Breast epithelium (tissue), 3 donors: Measurements from ENCODE around the gene NOP53.

Experiments used
- POLR2A ChIP-seq: fragments of 450-650 bp; IDR thresholded peaks from one replicate; pipeline ENCODE4 v1.6.1; 2016; ENCODE audit warnings: antibody characterized with exemption, mild to moderate bottlenecking, moderate library complexity
- POLR2AphosphoS5 ChIP-seq, 3 donors: sonication (generic); formaldehyde crosslinking; IDR thresholded peaks; one replicate each; pipeline ENCODE4 v1.6.1; 2017; ENCODE audit warnings: antibody characterized with exemption in 3 of 3
- TF ChIP-seq, protein P1 (sequence below), 3 donors: fragments of 450-650 bp; IDR thresholded peaks; one replicate each; pipeline ENCODE4 v1.5.1; 2016 to 2017; ENCODE audit warnings: antibody characterized with exemption in 3 of 3, mild to moderate bottlenecking in 3 of 3, moderate library complexity in 3 of 3

DNA sequence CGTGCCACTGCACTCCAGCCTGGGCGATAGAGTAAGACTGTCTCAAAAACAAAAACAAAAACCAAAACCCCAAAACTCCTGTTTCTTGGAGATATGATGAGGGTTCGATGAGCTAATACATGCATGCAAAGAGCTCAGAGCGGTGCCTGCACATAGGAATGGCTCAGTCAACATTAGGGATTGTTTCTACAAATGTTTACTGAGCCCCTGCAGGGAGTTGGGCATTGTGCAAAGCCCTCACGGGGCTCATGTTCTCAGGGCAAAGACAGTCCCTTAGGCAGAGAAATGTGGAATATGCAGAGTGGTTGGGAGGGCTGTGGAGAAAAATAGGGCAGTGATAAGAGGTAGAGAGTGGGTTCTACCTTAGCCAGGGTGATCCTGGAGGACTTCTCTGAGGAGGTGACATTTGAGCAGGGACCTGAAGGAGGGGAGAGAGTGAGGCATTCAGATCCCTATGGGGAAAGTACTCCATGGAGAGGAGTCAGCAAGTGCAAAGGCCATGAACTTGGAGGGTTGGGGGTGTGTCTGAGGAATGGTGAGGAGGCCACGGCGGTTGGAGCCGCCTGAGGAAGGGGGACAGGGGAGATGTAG lies 33.6 kb upstream of the NOP53 start:
- TF ChIP-seq, protein P1, sequence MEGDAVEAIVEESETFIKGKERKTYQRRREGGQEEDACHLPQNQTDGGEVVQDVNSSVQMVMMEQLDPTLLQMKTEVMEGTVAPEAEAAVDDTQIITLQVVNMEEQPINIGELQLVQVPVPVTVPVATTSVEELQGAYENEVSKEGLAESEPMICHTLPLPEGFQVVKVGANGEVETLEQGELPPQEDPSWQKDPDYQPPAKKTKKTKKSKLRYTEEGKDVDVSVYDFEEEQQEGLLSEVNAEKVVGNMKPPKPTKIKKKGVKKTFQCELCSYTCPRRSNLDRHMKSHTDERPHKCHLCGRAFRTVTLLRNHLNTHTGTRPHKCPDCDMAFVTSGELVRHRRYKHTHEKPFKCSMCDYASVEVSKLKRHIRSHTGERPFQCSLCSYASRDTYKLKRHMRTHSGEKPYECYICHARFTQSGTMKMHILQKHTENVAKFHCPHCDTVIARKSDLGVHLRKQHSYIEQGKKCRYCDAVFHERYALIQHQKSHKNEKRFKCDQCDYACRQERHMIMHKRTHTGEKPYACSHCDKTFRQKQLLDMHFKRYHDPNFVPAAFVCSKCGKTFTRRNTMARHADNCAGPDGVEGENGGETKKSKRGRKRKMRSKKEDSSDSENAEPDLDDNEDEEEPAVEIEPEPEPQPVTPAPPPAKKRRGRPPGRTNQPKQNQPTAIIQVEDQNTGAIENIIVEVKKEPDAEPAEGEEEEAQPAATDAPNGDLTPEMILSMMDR (IDR thresholded peaks at IDR 0.05) = no peak
- TF ChIP-seq POLR2A = no peak
- no peak for TF ChIP-seq POLR2AphosphoS5 (IDR thresholded peaks at IDR 0.05)
